ENCODE results near the gene PCDHGB3. TPM values are rescaled to one million over a fixed set of nuclear protein-coding genes. Genes with fewer than 3 reads are reported as not detected.
"Not testable (repeated sequence)": the region's sequence is repeated elsewhere in the genome, so short reads cannot be mapped to it uniquely, and the experiment has no call there.

The PCDHGB3 gene
- total RNA-seq, 2 experiments from 2014 or later, result 0.17 to 0.19 TPM

DNA sequence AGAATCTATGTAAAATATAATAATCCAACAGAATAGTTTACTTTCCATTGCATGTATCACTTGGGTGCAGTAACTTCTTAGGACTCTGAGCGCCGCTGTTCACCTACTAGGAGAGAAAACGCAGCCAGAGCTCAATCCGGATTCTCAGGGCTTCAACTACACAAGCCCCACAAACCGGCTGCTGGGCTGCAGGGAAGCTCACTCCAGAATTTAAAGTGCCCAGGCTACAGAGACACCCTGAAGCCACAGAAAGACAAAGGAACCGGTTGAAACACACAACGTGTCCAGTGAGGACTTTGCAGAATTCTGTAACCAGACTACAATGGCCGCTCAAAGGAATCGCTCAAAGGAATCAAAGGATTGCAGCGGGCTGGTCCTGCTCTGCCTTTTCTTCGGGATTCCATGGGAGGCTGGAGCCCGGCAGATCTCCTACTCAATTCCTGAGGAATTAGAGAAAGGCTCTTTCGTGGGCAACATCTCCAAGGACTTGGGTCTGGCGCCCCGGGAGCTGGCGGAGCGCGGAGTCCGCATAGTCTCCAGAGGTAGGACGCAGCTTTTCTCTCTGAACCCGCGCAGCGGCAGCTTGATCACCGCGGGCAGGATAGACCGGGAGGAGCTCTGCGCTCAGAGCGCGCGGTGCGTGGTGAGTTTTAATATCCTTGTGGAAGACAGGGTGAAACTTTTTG, 43.0 kb downstream of the PCDHGB3 start, which contains the start of gene PCDHGA10:
Gene PCDHGA10, plus strand, starts transcription at position 134 of the 686 bp plus-strand sequence. Its CDS starts 189 bp downstream, at position 323.
- ChIA-PET POLR2A (no interaction called here), CTCF (interaction anchor here (0.8 to 1.8 kb wide), 11 partner anchors 9 to 146 kb away, joined by 3 to 9 read pairs (median 5); partner anchors contain the start of genes PCDHGA12 and TAF7)

- CTCF ChIA-PET, result interaction anchor here (0.8 to 1.8 kb wide), 8 partner anchors 8 to 145 kb away, joined by 3 to 9 read pairs (median 5); partner anchors contain the start of genes PCDHGA12 and TAF7
- POLR2A ChIA-PET, result no interaction called here
These were observed 43.6 kb downstream of the PCDHGB3 start for GRCh38 chr5:141413540-141414069.

- CTCF ChIA-PET, result interaction anchor here (1.8 kb wide), 1 partner anchor 16 kb away, joined by 5 read pairs; the partner anchor contains the start of gene PCDHGA12
These were observed 44.7 kb downstream of the PCDHGB3 start for GRCh38 chr5:141414548-141415274.

DNA sequence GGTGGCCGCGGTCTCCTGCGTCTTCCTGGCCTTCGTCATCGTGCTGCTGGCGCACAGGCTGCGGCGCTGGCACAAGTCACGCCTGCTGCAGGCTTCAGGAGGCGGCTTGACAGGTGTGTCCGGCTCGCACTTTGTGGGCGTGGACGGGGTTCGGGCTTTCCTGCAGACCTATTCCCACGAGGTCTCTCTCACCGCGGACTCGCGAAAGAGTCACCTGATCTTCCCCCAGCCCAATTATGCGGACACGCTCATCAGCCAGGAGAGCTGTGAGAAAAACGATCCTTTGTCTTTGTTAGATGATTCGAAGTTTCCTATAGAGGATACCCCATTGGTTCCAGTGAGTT, 45.2 kb downstream of the PCDHGB3 start:
- POLR2A ChIA-PET, result not testable (repeated sequence)
- CTCF ChIA-PET, result interaction anchor here (1.5 kb wide), 1 partner anchor 99 kb away, joined by 3 read pairs; no protein-coding TSS in a partner anchor

More at GRCh38 chr5:141414548-141415274, 44.7 kb downstream of the PCDHGB3 start:
- POLR2A ChIA-PET, result not testable (repeated sequence)

GRCh38 chr5:141417494-141418172, 47.6 kb downstream of the PCDHGB3 start, which contains the start of gene PCDHGB7:
PCDHGB7 (plus strand) TSS chr5:141417677; CDS start chr5:141417860, 183 bp downstream.
- CTCF ChIA-PET, result interaction anchor here (0.7 to 1.6 kb wide), 4 partner anchors 96 to 147 kb away, joined by 3 to 5 read pairs (median 3); no protein-coding TSS in a partner anchor

DNA sequence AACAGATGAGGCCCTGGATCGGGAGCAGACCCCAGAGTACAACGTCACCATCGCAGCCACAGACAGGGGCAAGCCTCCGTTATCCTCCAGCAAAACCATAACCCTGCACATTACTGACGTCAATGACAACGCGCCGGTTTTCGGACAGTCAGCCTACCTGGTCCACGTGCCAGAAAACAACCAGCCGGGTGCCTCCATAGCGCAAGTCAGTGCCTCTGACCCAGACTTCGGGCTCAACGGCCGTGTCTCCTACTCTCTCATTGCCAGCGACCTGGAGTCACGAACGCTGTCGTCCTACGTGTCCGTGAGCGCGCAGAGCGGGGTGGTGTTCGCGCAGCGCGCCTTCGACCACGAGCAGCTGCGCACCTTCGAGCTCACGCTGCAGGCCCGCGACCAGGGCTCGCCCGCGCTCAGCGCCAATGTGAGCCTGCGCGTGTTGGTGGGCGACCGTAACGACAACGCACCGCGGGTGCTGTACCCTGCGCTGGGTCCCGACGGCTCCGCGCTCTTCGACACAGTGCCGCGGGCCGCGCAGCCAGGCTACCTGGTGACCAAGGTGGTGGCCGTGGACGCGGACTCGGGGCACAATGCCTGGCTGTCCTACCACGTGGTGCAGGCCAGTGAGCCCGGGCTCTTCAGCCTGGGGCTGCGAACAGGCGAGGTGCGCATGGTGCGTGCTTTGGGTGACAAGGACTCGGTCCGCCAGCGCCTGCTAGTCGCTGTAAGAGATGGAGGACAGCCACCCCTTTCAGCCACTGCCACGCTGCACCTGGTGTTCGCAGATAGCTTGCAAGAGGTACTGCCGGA, 49.2 kb downstream of the PCDHGB3 start:
- ChIA-PET CTCF (interaction anchor here (1.2 kb wide), 1 partner anchor 49 kb away, joined by 3 read pairs; the partner anchor contains the start of gene PCDHGB3), POLR2A (no interaction called here)

More at GRCh38 chr5:141417494-141418172, 47.6 kb downstream of the PCDHGB3 start, which contains the start of gene PCDHGB7:
- POLR2A ChIA-PET, result not testable (repeated sequence)

GRCh38 chr5:141420855-141421488, 50.9 kb downstream of the PCDHGB3 start, which contains the start of gene PCDHGA11:
PCDHGA11 (plus strand) TSS chr5:141421051; CDS start chr5:141421228, 177 bp downstream.
- POLR2A ChIA-PET, result no interaction called here
- CTCF ChIA-PET, result interaction anchor here (1.1 to 2.0 kb wide), 6 partner anchors 8 to 565 kb away, joined by 3 to 7 read pairs (median 4); partner anchors contain the start of genes PCDHGA10, PCDHGA12 and PCDHGB3

DNA sequence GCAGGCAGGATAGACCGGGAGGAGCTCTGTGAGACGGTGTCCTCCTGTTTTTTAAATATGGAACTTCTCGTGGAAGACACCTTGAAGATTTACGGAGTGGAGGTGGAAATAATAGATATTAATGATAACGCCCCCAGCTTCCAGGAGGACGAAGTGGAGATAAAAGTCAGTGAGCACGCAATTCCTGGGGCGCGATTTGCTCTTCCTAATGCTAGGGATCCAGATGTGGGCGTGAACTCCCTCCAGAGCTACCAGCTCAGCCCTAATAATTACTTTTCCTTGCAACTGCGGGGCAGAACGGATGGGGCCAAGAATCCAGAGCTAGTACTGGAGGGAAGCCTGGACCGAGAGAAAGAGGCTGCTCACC, 51.4 kb downstream of the PCDHGB3 start:
- ChIA-PET POLR2A (no interaction called here), CTCF (interaction anchor here (1.1 to 2.0 kb wide), 6 partner anchors 9 to 565 kb away, joined by 3 to 7 read pairs (median 4); partner anchors contain the start of genes PCDHGA10 and PCDHGA12)

Other genes starting within 250 kb of the PCDHGB3 start
- not detected for gene PCDHB4, start 248.4 kb upstream of the PCDHGB3 start, total RNA-seq
- not detected for gene PCDHB5, start 235.0 kb upstream of the PCDHGB3 start, total RNA-seq
- not detected for gene PCDHB6, start 220.2 kb upstream of the PCDHGB3 start, total RNA-seq
- gene PCDHB7, start 197.6 kb upstream of the PCDHGB3 start, total RNA-seq, result not detected
- gene PCDHB8, start 192.5 kb upstream of the PCDHGB3 start, total RNA-seq, result not detected
- not detected for gene PCDHB16, start 187.9 kb upstream of the PCDHGB3 start, total RNA-seq
- gene PCDHB9, start 183.1 kb upstream of the PCDHGB3 start, total RNA-seq, result not detected
- not detected for gene PCDHB10, start 177.9 kb upstream of the PCDHGB3 start, total RNA-seq
- gene PCDHB11, start 170.6 kb upstream of the PCDHGB3 start, total RNA-seq, result not detected
- gene PCDHB12, start 161.5 kb upstream of the PCDHGB3 start, total RNA-seq, result not detected
- gene PCDHB13, start 156.3 kb upstream of the PCDHGB3 start, total RNA-seq, result not detected
- not detected for gene PCDHB14, start 146.9 kb upstream of the PCDHGB3 start, total RNA-seq
- not detected for gene PCDHB15, start 124.8 kb upstream of the PCDHGB3 start, total RNA-seq
- gene SLC25A2, start 66.2 kb upstream of the PCDHGB3 start, total RNA-seq, result under 1 TPM; 0.19 to 0.21 TPM
- 10 to 100 TPM; 57.1 to 58.0 TPM for gene TAF7, start 49.5 kb upstream of the PCDHGB3 start, total RNA-seq
- under 1 TPM; 0.04 to 0.06 TPM for gene PCDHGA1, start 39.7 kb upstream of the PCDHGB3 start, total RNA-seq
- under 1 TPM in 1 of 2 experiments, not detected in 1; 0.04 TPM for gene PCDHGA2, start 31.5 kb upstream of the PCDHGB3 start, total RNA-seq
- not detected for gene PCDHGA3, start 26.4 kb upstream of the PCDHGB3 start, total RNA-seq
- gene PCDHGB1, start 20.1 kb upstream of the PCDHGB3 start, total RNA-seq, result not detected
- under 1 TPM in 1 of 2 experiments, not detected in 1; 0.15 TPM for gene PCDHGA4, start 15.2 kb upstream of the PCDHGB3 start, total RNA-seq
- gene PCDHGB2, start 10.2 kb upstream of the PCDHGB3 start, total RNA-seq, result under 1 TPM; 0.23 to 0.25 TPM
- gene PCDHGA5, start 6.1 kb upstream of the PCDHGB3 start, total RNA-seq, result under 1 TPM; 0.06 to 0.13 TPM
- under 1 TPM; 0.06 to 0.13 TPM for gene PCDHGA6, start 3.6 kb downstream of the PCDHGB3 start, total RNA-seq
- gene PCDHGA7, start 12.5 kb downstream of the PCDHGB3 start, total RNA-seq, result under 1 TPM in 1 of 2 experiments, not detected in 1; 0.06 TPM
- under 1 TPM; 0.04 to 0.06 TPM for gene PCDHGB4, start 17.5 kb downstream of the PCDHGB3 start, total RNA-seq
- not detected for gene PCDHGA8, start 22.4 kb downstream of the PCDHGB3 start, total RNA-seq
- under 1 TPM; 0.15 to 0.19 TPM for gene PCDHGB5, start 27.7 kb downstream of the PCDHGB3 start, total RNA-seq
- not detected for gene PCDHGA9, start 32.5 kb downstream of the PCDHGB3 start, total RNA-seq
- under 1 TPM; 0.04 to 0.06 TPM for gene PCDHGB6, start 37.8 kb downstream of the PCDHGB3 start, total RNA-seq
- gene PCDHGA10, start 42.7 kb downstream of the PCDHGB3 start, total RNA-seq, result under 1 TPM; 0.08 to 0.11 TPM
- gene PCDHGB7, start 47.4 kb downstream of the PCDHGB3 start, total RNA-seq, result not detected
- not detected for gene PCDHGA11, start 50.8 kb downstream of the PCDHGB3 start, total RNA-seq
- under 1 TPM; 0.08 to 0.10 TPM for gene PCDHGA12, start 60.3 kb downstream of the PCDHGB3 start, total RNA-seq
- gene PCDHGC3, start 105.7 kb downstream of the PCDHGB3 start, total RNA-seq, result under 1 TPM in 1 of 2 experiments, not detected in 1; 0.13 TPM
- gene PCDHGC4, start 114.8 kb downstream of the PCDHGB3 start, total RNA-seq, result not detected
- not detected for gene PCDHGC5, start 118.8 kb downstream of the PCDHGB3 start, total RNA-seq
- 100 to 1,000 TPM; 213 to 218 TPM for gene DIAPH1, start 248.8 kb downstream of the PCDHGB3 start, total RNA-seq